ENCODE measurements around the gene RASAL1. TPM values are rescaled to one million over a fixed set of nuclear protein-coding genes. Genes with fewer than 3 reads are reported as not detected.

Gene RASAL1
- total and polyA plus RNA-seq, 2 experiments from 2014 or later: 2.7 to 8.2 TPM

DNA sequence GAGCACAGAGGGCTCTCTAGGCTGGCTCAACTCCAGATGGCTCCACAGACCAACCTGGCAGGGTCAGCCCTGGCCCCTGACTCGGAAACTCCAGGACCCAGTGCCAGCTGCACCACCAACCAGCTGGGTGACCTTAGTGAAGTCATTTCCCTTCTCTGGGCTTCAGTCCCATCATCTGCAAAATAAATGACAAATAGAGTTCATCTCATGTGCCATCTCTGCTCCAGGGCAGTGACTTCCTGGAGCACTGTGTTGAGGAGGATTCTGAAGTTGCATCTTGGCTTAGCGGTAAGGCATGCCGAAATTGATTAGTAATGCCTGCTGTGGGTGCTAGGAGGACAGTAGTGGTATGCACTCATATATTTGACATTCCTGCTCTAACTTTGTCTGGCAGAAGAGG is 47.5 kb downstream of the RASAL1 start:
- Mint-ChIP-seq H3K4me1 (peaks cover 31% of the 10 kb centered on the region), H3K9me3 (no peaks in the 10 kb centered on the region), H3K27me3 (ENCODE audit: insufficient read depth, low read depth, poor library complexity) (peaks cover 18% of the 10 kb centered on the region), H3K4me3 (no peak overlapping the region), H3K36me3 (ENCODE audit: low read depth) (no peaks in the 10 kb centered on the region), H3K27ac (no peak overlapping the region)
- Histone ChIP-seq H3K4me2 (no peak overlapping the region), H3K4me1 (ENCODE audit: insufficient read depth) (peaks cover 6% of the 10 kb centered on the region; the same call in 1 of the 2 replicates), H3K79me2 (replicated peaks; ENCODE audit: insufficient read depth) (no peaks in the 10 kb centered on the region), H3K27ac (ENCODE audit: low read depth) (no peak overlapping the region), H4K20me1 (replicated peaks; ENCODE audit: insufficient read depth) (no peaks in the 10 kb centered on the region; the same call in 1 of the 2 replicates), H3K9me2 (ENCODE audit: insufficient read depth) (no peaks in the 10 kb centered on the region), H3K36me3 (ENCODE audit: insufficient read depth) (no peaks in the 10 kb centered on the region), H3F3A (replicated peaks; ENCODE audit: low read depth) (no peaks in the 10 kb centered on the region), H2AFZ (no peak overlapping the region), H3K4me3 (no peak overlapping the region), H3K27me3 (ENCODE audit: insufficient read depth) (no peaks in the 10 kb centered on the region)
- TF ChIP-seq REST (IDR thresholded peaks at IDR 0.05; ENCODE audit: unreplicated experiment): no peak
- no peak for TF ChIP-seq JUNB (IDR thresholded peaks at IDR 0.05; ENCODE audit: unreplicated experiment)
- TF ChIP-seq POLR2AphosphoS5 (IDR thresholded peaks at IDR 0.05; ENCODE audit: low read depth): no peak
- no peak for TF ChIP-seq ZNF331 (CRISPR knock-in tag; IDR thresholded peaks at IDR 0.05; ENCODE audit: low read depth)
- ATAC-seq (no peak), DNase-seq (ENCODE audit: low spot score) (no peak)

- H3F3A ChIP-seq (replicated peaks; ENCODE audit: low read depth): no peaks in the 10 kb centered on the region
- no peaks in the 10 kb centered on the region for H3K27me3 ChIP-seq (ENCODE audit: insufficient read depth)
- no peak overlapping the region for H3K27ac Mint-ChIP-seq
- H3K9me2 ChIP-seq (ENCODE audit: insufficient read depth): no peaks in the 10 kb centered on the region
- H3K36me3 Mint-ChIP-seq (ENCODE audit: low read depth): no peaks in the 10 kb centered on the region
- H3K4me1 ChIP-seq (ENCODE audit: insufficient read depth): peaks cover 6% of the 10 kb centered on the region; the same call in 1 of the 2 replicates
- peak overlapping the region; percentile 26; the same call in 1 of the 2 replicates for H3K4me3 ChIP-seq
- DNase-seq (ENCODE audit: low spot score) (no peak), ATAC-seq (no peak; the same call in 2 of the 3 replicates)
- peak overlapping the region; percentile 3; the same call in 1 of the 3 replicates for H3K4me3 Mint-ChIP-seq
- H4K20me1 ChIP-seq (replicated peaks; ENCODE audit: insufficient read depth): no peaks in the 10 kb centered on the region; the same call in 1 of the 2 replicates
- H3K4me1 Mint-ChIP-seq: peaks cover 23% of the 10 kb centered on the region
- H3K79me2 ChIP-seq (replicated peaks; ENCODE audit: insufficient read depth): no peaks in the 10 kb centered on the region
- peaks cover 18% of the 10 kb centered on the region for H3K27me3 Mint-ChIP-seq (ENCODE audit: insufficient read depth, low read depth, poor library complexity)
- H3K9me3 Mint-ChIP-seq: no peaks in the 10 kb centered on the region
- no peaks in the 10 kb centered on the region for H3K36me3 ChIP-seq (ENCODE audit: insufficient read depth)
- 0 out of 2 replicates have a peak overlapping the region, but pooled peaks have one; percentile 72 for H2AFZ ChIP-seq
- no peak overlapping the region for H3K27ac ChIP-seq (ENCODE audit: low read depth)
- H3K4me2 ChIP-seq: peak overlapping the region; percentile 71
- TF ChIP-seq ZNF114 (CRISPR knock-in tag; IDR thresholded peaks at IDR 0.05): no peak
- no peak for TF ChIP-seq NANOG (IDR thresholded peaks at IDR 0.05; ENCODE audit: borderline replicate concordance)
- TF ChIP-seq, protein P1, sequence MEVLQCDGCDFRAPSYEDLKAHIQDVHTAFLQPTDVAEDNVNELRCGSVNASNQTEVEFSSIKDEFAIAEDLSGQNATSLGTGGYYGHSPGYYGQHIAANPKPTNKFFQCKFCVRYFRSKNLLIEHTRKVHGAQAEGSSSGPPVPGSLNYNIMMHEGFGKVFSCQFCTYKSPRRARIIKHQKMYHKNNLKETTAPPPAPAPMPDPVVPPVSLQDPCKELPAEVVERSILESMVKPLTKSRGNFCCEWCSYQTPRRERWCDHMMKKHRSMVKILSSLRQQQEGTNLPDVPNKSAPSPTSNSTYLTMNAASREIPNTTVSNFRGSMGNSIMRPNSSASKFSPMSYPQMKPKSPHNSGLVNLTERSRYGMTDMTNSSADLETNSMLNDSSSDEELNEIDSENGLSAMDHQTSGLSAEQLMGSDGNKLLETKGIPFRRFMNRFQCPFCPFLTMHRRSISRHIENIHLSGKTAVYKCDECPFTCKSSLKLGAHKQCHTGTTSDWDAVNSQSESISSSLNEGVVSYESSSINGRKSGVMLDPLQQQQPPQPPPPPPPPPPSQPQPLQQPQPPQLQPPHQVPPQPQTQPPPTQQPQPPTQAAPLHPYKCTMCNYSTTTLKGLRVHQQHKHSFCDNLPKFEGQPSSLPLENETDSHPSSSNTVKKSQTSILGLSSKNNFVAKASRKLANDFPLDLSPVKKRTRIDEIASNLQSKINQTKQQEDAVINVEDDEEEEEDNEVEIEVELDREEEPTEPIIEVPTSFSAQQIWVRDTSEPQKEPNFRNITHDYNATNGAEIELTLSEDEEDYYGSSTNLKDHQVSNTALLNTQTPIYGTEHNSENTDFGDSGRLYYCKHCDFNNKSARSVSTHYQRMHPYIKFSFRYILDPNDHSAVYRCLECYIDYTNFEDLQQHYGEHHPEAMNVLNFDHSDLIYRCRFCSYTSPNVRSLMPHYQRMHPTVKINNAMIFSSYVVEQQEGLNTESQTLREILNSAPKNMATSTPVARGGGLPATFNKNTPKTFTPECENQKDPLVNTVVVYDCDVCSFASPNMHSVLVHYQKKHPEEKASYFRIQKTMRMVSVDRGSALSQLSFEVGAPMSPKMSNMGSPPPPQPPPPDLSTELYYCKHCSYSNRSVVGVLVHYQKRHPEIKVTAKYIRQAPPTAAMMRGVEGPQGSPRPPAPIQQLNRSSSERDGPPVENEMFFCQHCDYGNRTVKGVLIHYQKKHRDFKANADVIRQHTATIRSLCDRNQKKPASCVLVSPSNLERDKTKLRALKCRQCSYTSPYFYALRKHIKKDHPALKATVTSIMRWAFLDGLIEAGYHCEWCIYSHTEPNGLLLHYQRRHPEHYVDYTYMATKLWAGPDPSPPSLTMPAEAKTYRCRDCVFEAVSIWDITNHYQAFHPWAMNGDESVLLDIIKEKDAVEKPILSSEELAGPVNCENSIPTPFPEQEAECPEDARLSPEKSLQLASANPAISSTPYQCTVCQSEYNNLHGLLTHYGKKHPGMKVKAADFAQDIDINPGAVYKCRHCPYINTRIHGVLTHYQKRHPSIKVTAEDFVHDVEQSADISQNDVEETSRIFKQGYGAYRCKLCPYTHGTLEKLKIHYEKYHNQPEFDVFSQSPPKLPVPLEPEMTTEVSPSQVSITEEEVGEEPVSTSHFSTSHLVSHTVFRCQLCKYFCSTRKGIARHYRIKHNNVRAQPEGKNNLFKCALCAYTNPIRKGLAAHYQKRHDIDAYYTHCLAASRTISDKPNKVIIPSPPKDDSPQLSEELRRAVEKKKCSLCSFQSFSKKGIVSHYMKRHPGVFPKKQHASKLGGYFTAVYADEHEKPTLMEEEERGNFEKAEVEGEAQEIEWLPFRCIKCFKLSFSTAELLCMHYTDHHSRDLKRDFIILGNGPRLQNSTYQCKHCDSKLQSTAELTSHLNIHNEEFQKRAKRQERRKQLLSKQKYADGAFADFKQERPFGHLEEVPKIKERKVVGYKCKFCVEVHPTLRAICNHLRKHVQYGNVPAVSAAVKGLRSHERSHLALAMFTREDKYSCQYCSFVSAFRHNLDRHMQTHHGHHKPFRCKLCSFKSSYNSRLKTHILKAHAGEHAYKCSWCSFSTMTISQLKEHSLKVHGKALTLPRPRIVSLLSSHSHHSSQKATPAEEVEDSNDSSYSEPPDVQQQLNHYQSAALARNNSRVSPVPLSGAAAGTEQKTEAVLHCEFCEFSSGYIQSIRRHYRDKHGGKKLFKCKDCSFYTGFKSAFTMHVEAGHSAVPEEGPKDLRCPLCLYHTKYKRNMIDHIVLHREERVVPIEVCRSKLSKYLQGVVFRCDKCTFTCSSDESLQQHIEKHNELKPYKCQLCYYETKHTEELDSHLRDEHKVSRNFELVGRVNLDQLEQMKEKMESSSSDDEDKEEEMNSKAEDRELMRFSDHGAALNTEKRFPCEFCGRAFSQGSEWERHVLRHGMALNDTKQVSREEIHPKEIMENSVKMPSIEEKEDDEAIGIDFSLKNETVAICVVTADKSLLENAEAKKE (CRISPR knock-in tag; IDR thresholded peaks at IDR 0.05): no peak
- TF ChIP-seq REST (IDR thresholded peaks at IDR 0.05; ENCODE audit: unreplicated experiment): no peak
- no peak for TF ChIP-seq POLR2AphosphoS5 (IDR thresholded peaks at IDR 0.05; ENCODE audit: low read depth)
- TF ChIP-seq CREB1 (CRISPR knock-in tag; IDR thresholded peaks at IDR 0.05; ENCODE audit: low read depth): no peak
Measured at GRCh38 chr12:113087193-113087592, 48.4 kb downstream of the RASAL1 start.

Measured in GM23338 (cell line).